Smooth muscle cell (in vitro differentiated cells): ENCODE data around the gene CSRP2. TPM values are rescaled to one million over a fixed set of nuclear protein-coding genes. Genes with fewer than 3 reads are reported as not detected.
A peak's percentile ranks its signal among the peaks of the same experiment; 100 is the strongest.

Experiments
- DNase-seq: peaks from one replicate; lab custom pipeline; 2025; ENCODE audit not compliant: unreplicated experiment; lab: John Stamatoyannopoulos, UW
- H2AFZ ChIP-seq: fragments of 200-600 bp; sonication (generic); 2 replicates; pipeline ENCODE4 v1.6.0; 2016; ENCODE audit warnings: antibody characterized with exemption, low read depth, mild to moderate bottlenecking
- H3F3A ChIP-seq: fragments of 200-600 bp; sonication (generic); 2 replicates; pipeline ENCODE4 v1.6.0; 2017; ENCODE audit warnings: antibody characterized with exemption, low read depth
- H3K27ac ChIP-seq: fragments of 200-600 bp; sonication (generic); 2 replicates; pipeline ENCODE4 v1.5.1; 2016; ENCODE audit warnings: low read depth, mild to moderate bottlenecking
- H3K27me3 ChIP-seq: fragments of 200-600 bp; sonication (generic); 2 replicates; pipeline ENCODE4 v1.6.1; 2016; ENCODE audit warnings: low read depth, mild to moderate bottlenecking
- H3K36me3 ChIP-seq: fragments of 200-600 bp; sonication (generic); 2 replicates; pipeline ENCODE4 v1.5.1; 2016; ENCODE audit warnings: low read depth
- H3K4me1 ChIP-seq: fragments of 200-600 bp; sonication (generic); 2 replicates; pipeline ENCODE4 v1.5.1; 2016; ENCODE audit warnings: low read depth
- H3K4me2 ChIP-seq: fragments of 200-600 bp; sonication (generic); 2 replicates; pipeline ENCODE4 v1.6.0; 2016; ENCODE audit warnings: mild to moderate bottlenecking
- H3K4me3 ChIP-seq: fragments of 200-600 bp; sonication (generic); 2 replicates; pipeline ENCODE4 v1.5.1; 2016; ENCODE audit warnings: mild to moderate bottlenecking
- H3K79me2 ChIP-seq: fragments of 200-600 bp; sonication (generic); 2 replicates; pipeline ENCODE4 v1.6.0; 2016; ENCODE audit warnings: low read depth, mild to moderate bottlenecking
- H3K9ac ChIP-seq: fragments of 200-600 bp; sonication (generic); 2 replicates; pipeline ENCODE4 v1.6.0; 2016; ENCODE audit warnings: low read depth
- H3K9me3 ChIP-seq: fragments of 200-600 bp; sonication (generic); replicated peaks from 2 replicates; pipeline ENCODE4 v1.5.1; 2016; ENCODE audit warnings: low read depth
- H4K20me1 ChIP-seq: fragments of 200-600 bp; sonication (generic); 2 replicates; pipeline ENCODE4 v1.6.0; 2016; ENCODE audit warnings: low read depth
- CTCF ChIP-seq: fragments of 200-600 bp; sonication (generic); IDR thresholded peaks from 2 replicates; pipeline ENCODE4 v1.5.1; 2017; ENCODE audit warnings: borderline replicate concordance, mild to moderate bottlenecking, antibody characterized with exemption; ENCODE audit not compliant: insufficient read depth, poor library complexity, severe bottlenecking
- WGBS: methylation state at CpG from one replicate; pipeline ENCODE4 v1.1.7; 2016; ENCODE audit warnings: low lambda C conversion rate; 5-methylcytosine and 5-hydroxymethylcytosine counted together
- polyA plus RNA-seq: library from polyadenylated mRNA; unstranded; fragments of >200 nt; fragmentation: Nextera tagmentation; extraction: Ambion mirVana; gene quantifications from 2 replicates; pipeline ENCODE4 v1.2.1, GENCODE V29; 2016
- total RNA-seq: library from RNA; depleted of rRNA; stranded (reverse); fragments of >200 nt; gene quantifications from 2 replicates; pipeline ENCODE4 v1.2.3, GENCODE V29; 2014

Gene CSRP2
- total and polyA plus RNA-seq, 2 experiments from 2014 or later: 379 to 735 TPM

GRCh38 chr12:76871082-76871481 lies 7.7 kb downstream of the CSRP2 start:
- Histone ChIP-seq H4K20me1 (peaks cover 84% of the 10 kb centered on the region), H3K4me2 (no peak overlapping the region), H2AFZ (no peak overlapping the region), H3K79me2 (peaks cover 85% of the 10 kb centered on the region), H3K4me1 (peaks cover 56% of the 10 kb centered on the region), H3K27ac (peak overlapping the region; percentile 99), H3K36me3 (no peaks in the 10 kb centered on the region), H3K4me3 (no peak overlapping the region), H3F3A (peaks cover 49% of the 10 kb centered on the region), H3K9me3 (no peaks in the 10 kb centered on the region), H3K27me3 (no peaks in the 10 kb centered on the region), H3K9ac (no peak overlapping the region)
- no peak for DNase-seq
- TF ChIP-seq CTCF: no peak
- WGBS: 98% methylated on average over 2 of the region's 2 CpGs

- H3K27me3 ChIP-seq: no peaks in the 10 kb centered on the region
- H3K9me3 ChIP-seq: no peaks in the 10 kb centered on the region
- 29% methylated on average over 8 of the region's 8 CpGs for WGBS
- peaks cover 47% of the 10 kb centered on the region for H4K20me1 ChIP-seq
- no peak overlapping the region for H3K4me3 ChIP-seq
- peak overlapping the region; percentile 90 for H3K9ac ChIP-seq
- DNase-seq: no peak
- H3K79me2 ChIP-seq: peaks cover 52% of the 10 kb centered on the region
- H3K4me2 ChIP-seq: peak overlapping the region; percentile 79
- H3K27ac ChIP-seq: peak overlapping the region; percentile 99
- peaks cover 73% of the 10 kb centered on the region for H3K4me1 ChIP-seq
- H2AFZ ChIP-seq: no peak overlapping the region
- peaks cover 81% of the 10 kb centered on the region for H3F3A ChIP-seq
- no peak for TF ChIP-seq CTCF
- H3K36me3 ChIP-seq: peaks cover 6% of the 10 kb centered on the region
Measured at GRCh38 chr12:76866726-76867125, 12.1 kb downstream of the CSRP2 start.

- no peaks in the 10 kb centered on the region for H3K9me3 ChIP-seq
- peak overlapping the region; percentile 99 for H3K27ac ChIP-seq
- no peak for DNase-seq
- H3K79me2 ChIP-seq: peaks cover 51% of the 10 kb centered on the region
- peaks cover 8% of the 10 kb centered on the region for H3K36me3 ChIP-seq
- WGBS: 31% methylated on average over 8 of the region's 8 CpGs
- no peak overlapping the region for H3K4me3 ChIP-seq
- H3K4me2 ChIP-seq: peak overlapping the region; percentile 79
- H3F3A ChIP-seq: peaks cover 85% of the 10 kb centered on the region
- no peaks in the 10 kb centered on the region for H3K27me3 ChIP-seq
- peaks cover 41% of the 10 kb centered on the region for H4K20me1 ChIP-seq
- H3K4me1 ChIP-seq: peaks cover 72% of the 10 kb centered on the region
- H2AFZ ChIP-seq: no peak overlapping the region
- no peak for TF ChIP-seq CTCF
- peak overlapping the region; percentile 90 for H3K9ac ChIP-seq
Measured at GRCh38 chr12:76866151-76866567, 12.7 kb downstream of the CSRP2 start.

- peaks cover 30% of the 10 kb centered on the region for H4K20me1 ChIP-seq
- H3K27me3 ChIP-seq: no peaks in the 10 kb centered on the region
- WGBS: 13% methylated on average over 2 of the region's 2 CpGs
- peak overlapping the region; percentile 79 for H3K4me2 ChIP-seq
- H3K4me1 ChIP-seq: peaks cover 73% of the 10 kb centered on the region
- H3K4me3 ChIP-seq: no peak overlapping the region
- H3K9ac ChIP-seq: peak overlapping the region; percentile 90
- peak overlapping the region; percentile 99 for H3K27ac ChIP-seq
- no peak overlapping the region for H2AFZ ChIP-seq
- H3K36me3 ChIP-seq: peaks cover 8% of the 10 kb centered on the region
- H3F3A ChIP-seq: peaks cover 82% of the 10 kb centered on the region
- H3K9me3 ChIP-seq: no peaks in the 10 kb centered on the region
- no peak for TF ChIP-seq CTCF
- DNase-seq: no peak
- H3K79me2 ChIP-seq: peaks cover 38% of the 10 kb centered on the region
Measured at GRCh38 chr12:76864791-76865400, 13.9 kb downstream of the CSRP2 start.
